GM21737 (cell line): Measurements from ENCODE around the gene PSD.

Experiments used
- ATAC-seq: cut with Tn5 transposase; IDR thresholded peaks from one replicate; pipeline ENCODE4 v1.9.1; 2021; ENCODE audit warnings: mild to moderate bottlenecking, moderate library complexity; ENCODE audit not compliant: unreplicated experiment

The PSD gene

DNA sequence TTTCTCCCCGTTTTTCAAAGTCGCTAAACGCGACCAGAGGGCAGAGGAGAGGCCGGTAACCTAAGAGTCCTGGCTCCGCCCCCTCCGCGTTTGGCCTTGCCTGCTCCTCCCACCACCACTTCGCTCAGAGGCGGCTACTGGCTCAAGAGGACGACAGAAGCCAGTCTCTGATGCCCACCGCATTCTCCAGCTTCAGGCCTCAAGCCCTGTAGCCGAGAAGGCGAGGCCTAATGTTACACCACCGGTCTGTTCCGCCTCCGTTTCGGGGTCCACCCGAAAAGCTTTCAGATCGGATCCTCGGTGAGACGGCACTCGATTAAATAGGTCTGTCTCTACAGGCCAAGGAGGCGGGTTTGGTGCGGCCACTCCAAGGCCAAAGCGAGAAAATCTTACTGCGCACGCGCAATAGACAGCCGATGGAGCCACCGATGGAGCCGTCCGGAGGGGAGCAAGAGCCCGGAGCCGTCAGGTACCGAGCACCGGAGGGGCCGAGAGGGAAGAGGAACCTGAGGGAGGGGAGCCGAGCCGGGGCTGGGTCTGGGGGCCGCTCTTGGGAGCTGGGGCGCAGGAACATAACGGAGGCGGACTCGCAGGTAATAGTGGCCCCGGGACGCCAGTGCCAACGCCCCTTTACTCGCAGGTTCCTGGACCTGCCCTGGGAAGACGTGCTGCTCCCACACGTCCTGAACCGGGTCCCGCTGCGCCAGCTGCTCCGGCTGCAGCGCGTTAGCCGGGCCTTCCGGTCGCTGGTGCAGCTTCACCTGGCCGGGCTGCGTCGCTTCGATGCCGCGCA is 2.3 kb upstream of the PSD start, which contains the start of gene FBXL15:
FBXL15 (plus strand) TSS at position 123 of the 793 bp plus-strand sequence; CDS start at position 417, 294 bp downstream.
- ATAC-seq: peak; percentile 52

- no peak for ATAC-seq
Observed at GRCh38 chr10:102420181-102420713, 1.7 kb upstream of the PSD start.

GRCh38 chr10:102419269-102420180 is 940 bp upstream of the PSD start:
- no peak for ATAC-seq

DNA sequence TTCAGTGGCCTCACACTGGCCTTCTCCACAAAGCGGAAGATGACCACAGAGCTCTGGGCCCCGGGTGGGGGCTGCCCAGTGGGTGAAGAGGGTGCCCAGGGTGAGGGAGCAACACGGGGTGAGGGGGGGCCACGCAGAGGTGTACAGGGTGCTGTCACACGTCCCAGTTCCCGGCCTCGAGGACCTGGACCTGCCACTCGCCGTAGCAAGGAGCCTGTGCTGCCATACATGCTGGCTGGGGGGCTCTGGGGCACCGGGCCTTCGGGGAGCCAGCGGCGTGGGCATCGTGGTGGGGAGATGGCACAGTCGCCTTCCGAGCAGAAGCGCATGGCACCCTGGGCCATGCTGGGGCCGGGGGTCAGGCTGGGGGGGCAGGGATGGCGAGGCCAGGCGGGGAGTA is 1.9 kb downstream of the PSD start:
- no peak for ATAC-seq

DNA sequence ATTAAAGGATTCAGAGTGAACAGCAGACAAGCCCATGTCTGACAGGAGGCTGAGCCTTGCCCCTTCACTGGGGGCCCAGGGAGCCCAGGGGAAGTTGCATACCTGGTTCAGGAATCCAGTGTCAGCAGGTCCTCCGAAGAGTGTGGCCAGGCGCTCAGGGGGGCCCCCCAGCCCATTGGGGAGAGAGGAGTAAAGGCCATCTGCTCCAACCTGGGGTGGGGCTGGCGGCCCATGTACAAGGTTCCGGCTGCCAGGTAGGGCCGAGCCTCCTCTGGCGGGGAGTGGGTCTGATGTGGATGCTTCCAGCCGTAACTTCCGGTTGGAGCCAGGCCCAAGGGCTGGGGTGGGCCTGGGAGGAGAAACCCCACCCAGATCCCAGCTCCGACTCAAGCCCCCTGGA is 2.3 kb downstream of the PSD start:
- ATAC-seq: no peak

DNA sequence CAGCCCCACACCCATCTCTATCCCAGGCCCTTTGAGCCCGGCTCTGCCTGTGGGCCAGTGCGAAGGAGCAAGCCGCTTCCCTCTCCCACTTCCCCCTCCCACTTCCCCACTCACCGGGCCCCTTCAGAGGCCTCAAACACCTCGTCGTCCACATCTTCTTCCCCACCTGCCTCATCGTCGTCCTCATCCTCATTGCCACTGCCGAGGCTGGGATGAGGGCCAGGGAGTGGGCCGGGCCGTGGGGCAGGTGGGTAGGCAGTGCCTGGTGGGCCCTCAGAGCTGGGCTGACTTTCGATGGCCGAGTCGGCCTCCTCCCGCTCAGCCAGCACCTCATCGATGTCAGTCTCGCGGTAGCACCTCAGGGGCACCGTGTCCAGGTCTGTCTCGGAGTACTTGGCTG is 3.8 kb downstream of the PSD start:
- no peak for ATAC-seq

- no peak for ATAC-seq
Observed at GRCh38 chr10:102413806-102414561, 4.6 kb downstream of the PSD start.

DNA sequence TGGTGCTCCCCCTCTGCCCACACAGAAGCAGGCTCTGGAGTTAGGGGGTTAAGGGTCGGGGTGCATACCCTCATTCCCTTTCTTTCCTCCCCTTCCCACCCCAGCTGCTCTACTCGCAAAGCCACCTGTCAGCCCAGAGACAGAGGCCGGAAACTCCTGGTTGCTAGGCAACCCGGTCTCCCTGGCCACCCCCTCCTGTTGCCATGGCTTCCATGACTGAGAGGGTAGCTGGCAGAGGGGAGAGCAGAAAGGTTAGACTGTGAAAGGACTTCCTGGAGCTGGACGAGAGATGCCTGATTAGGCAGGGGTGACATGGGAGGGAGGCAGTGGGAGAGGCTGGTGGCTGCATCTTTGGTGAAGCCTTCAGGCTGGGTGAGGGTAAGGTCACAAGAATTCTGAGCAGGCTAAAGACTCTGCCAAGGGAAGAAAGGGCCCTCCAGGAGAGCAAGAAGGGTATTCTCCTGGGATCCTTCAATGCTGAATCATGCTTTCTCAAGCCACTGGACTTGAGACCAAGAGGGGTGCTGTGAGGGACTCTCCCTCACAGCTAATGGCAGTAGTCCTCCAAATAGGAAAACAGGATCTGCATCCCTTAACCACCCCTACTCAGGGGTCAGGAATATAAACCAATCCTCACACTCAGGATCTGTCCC is 5.4 kb downstream of the PSD start:
- ATAC-seq: no peak

GRCh38 chr10:102412293-102412692 is 6.3 kb downstream of the PSD start:
- ATAC-seq: no peak

- ATAC-seq: no peak
Observed at GRCh38 chr10:102411341-102412255, 7.0 kb downstream of the PSD start.

- no peak for ATAC-seq
Observed at GRCh38 chr10:102410429-102411073, 8.0 kb downstream of the PSD start.

- ATAC-seq: no peak
Observed at GRCh38 chr10:102409604-102410428, 8.8 kb downstream of the PSD start.

- ATAC-seq: no peak
Observed at GRCh38 chr10:102408728-102409603, 9.6 kb downstream of the PSD start.

- no peak for ATAC-seq
Observed at GRCh38 chr10:102408131-102408727, 10.4 kb downstream of the PSD start.

DNA sequence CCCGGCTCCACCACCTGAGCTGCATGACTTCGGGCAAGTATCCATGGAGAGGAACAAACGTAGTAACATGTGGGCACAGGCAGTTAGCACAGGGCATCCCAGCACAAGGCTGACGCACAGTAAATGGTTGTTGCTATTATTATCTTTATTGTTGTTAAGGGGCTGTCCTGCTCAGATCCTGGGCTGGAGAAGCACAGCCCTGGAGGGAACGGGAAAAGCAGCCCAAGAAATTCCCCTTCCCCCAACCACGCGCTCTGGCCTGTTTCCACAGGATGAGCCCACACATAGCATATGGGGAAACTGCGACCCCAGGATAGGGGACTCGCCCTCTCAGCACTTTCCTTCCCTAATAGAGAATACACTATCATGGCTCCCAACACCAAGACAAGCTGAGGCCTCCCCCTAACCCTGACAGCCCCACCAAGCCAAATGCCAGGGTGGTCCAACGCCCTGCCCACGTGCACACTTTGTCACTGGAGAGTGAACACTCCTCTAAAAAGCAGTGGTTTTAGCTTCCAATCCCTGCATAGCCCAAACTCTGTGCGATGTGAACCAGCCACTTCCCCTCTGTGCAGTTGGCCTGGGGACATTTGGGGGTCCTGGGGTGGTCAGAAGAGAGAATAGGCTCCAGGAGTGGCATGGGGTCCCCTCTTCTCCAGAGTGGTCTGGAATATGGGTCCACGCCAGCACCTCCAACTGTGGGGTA is 11.0 kb downstream of the PSD start:
- ATAC-seq: no peak

GRCh38 chr10:102406815-102407214 is 11.8 kb downstream of the PSD start:
- no peak for ATAC-seq
